ENCODE results near the gene NTRK3.

GRCh38 chr15:88108991-88109390, 147.5 kb downstream of the NTRK3 start:
- no peak for TF ChIP-seq CTCF (IDR thresholded peaks at IDR 0.05; ENCODE audit: insufficient read depth, low read length)
- TF ChIP-seq GABPA (IDR thresholded peaks at IDR 0.05; ENCODE audit: low read depth), result no peak
- TF ChIP-seq REST (IDR thresholded peaks at IDR 0.05; ENCODE audit: insufficient replicate concordance, low read depth), result no peak
- no peak for TF ChIP-seq POLR2AphosphoS5 (IDR thresholded peaks at IDR 0.05; ENCODE audit: low read depth)
- no peak for TF ChIP-seq SPI1 (IDR thresholded peaks at IDR 0.05; ENCODE audit: borderline replicate concordance, low read depth)
